Effector memory CD8-positive, alpha-beta T cell (primary cell): ENCODE data around the gene PPAT.
A peak's percentile ranks its signal among the peaks of the same experiment; 100 is the strongest.
"Not testable (repeated sequence)": the region's sequence is repeated elsewhere in the genome, so short reads cannot be mapped to it uniquely, and the experiment has no call there.

Experiments used
- ATAC-seq: fragments of 150-1000 bp; cut with Tn5 transposase; replicated peaks from 2 replicates; pipeline ENCODE4 v1.10.0; 2021; ENCODE audit warnings: mild to moderate bottlenecking, moderate library complexity
- DNase-seq, 3 experiments: peaks; one replicate each; pipeline ENCODE4 v3.0.0; 2021
- H3K27ac Mint-ChIP-seq, 2 donors: one replicate each; pipeline ENCODE4 v1.8.0; 2022; ENCODE audit warnings: mild to moderate bottlenecking in 2 of 2, mixed read lengths in 2 of 2, moderate library complexity in 2 of 2
- H3K27me3 Mint-ChIP-seq, 2 donors: one replicate each; pipeline ENCODE4 v1.8.0; 2022; ENCODE audit warnings: mixed read lengths in 2 of 2
- H3K36me3 Mint-ChIP-seq: one replicate; pipeline ENCODE4 v1.8.0; 2022; ENCODE audit warnings: mild to moderate bottlenecking, moderate library complexity, mixed read lengths; ENCODE audit not compliant: insufficient read depth
- H3K4me1 Mint-ChIP-seq, 2 donors: one replicate each; pipeline ENCODE4 v1.8.0; 2022; ENCODE audit warnings: low read depth in 2 of 2, mixed read lengths in 2 of 2
- H3K4me3 Mint-ChIP-seq, 2 donors: one replicate each; pipeline ENCODE4 v1.8.0; 2022; ENCODE audit warnings: mild to moderate bottlenecking in 2 of 2, mixed read lengths in 2 of 2, moderate library complexity in 2 of 2
- H3K9me3 Mint-ChIP-seq, 2 donors: one replicate each; pipeline ENCODE4 v1.8.0; 2022; ENCODE audit warnings: mixed read lengths in 2 of 2

The PPAT gene

DNA sequence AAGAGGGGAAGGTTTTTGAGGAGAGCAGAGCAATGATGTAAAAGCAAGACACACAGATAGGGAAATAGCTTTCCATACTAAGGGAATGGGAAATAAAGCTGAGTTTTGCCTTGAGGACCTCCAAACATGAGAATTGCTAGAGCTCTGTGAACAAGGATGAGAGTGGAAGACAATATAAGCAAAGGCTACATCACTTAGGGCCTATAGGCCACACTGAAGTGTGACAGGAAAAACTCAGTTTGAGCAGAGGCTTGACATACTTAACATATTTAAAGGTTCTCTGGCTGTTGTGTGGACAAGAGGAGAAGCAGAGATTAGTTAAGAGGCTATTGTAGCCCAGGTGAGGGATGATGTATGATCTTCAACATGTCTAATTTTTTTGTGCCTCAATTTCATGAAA lies 26.7 kb upstream of the PPAT start:
- Mint-ChIP-seq H3K4me1 (peaks cover 19 to 34% of the 10 kb centered on the region in 2 donors), H3K9me3 (no peaks in the 10 kb centered on the region), H3K36me3 (peaks cover 30% of the 10 kb centered on the region), H3K4me3 (no peak overlapping the region), H3K27ac (no peak overlapping the region), H3K27me3 (no peaks in the 10 kb centered on the region)
- DNase-seq, result no peak
- no peak for ATAC-seq

DNA sequence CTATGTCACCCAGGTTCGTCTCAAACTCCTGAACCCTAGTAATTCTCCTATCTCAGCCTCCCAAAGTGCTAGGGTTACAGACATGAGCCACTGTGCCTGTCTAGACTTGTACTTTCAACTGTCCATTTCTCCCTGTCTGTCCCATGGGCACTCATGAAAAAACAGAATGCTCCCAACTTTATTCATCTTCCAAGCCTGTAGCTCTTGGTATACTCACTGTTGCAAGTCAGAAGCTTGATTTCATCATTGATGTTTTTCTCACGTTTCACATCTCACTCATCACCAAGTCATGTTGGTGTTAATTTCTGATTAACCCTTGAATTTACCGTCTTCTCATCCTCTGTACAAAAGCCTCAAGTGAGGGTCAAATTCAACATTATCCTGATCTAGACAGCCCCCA lies 24.7 kb upstream of the PPAT start:
- Mint-ChIP-seq H3K4me3 (no peak overlapping the region), H3K27ac (no peak overlapping the region), H3K27me3 (no peaks in the 10 kb centered on the region), H3K36me3 (peaks cover 35% of the 10 kb centered on the region), H3K9me3 (no peaks in the 10 kb centered on the region), H3K4me1 (peaks cover 6 to 15% of the 10 kb centered on the region in 2 donors)
- DNase-seq (no peak), ATAC-seq (no peak)

DNA sequence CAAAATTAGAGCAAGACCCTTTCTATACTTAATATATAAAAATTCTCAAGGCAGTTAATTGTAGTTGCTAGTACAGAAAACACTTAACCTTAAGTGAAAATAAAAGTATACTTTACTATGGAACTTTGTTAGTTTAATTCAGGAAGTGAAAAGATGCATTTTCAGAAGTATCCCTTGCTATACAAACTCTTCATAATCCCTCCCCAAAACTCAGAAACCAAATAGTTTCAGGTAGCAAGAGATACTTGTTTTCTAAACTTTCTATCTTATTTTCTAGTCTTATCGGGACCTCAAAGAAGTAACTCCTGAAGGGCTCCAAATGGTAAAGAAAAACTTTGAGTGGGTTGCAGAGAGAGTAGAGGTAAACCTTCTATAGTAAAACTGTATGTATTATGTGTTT lies 14.9 kb upstream of the PPAT start:
- H3K4me3 Mint-ChIP-seq, result no peak overlapping the region
- DNase-seq, result no peak
- no peak overlapping the region for H3K27ac Mint-ChIP-seq
- H3K9me3 Mint-ChIP-seq, result no peaks in the 10 kb centered on the region
- H3K36me3 Mint-ChIP-seq, result peaks cover 31% of the 10 kb centered on the region
- H3K27me3 Mint-ChIP-seq, result no peaks in the 10 kb centered on the region
- no peaks in the 10 kb centered on the region for H3K4me1 Mint-ChIP-seq
- no peak for ATAC-seq

- H3K36me3 Mint-ChIP-seq, result peaks cover 24% of the 10 kb centered on the region
These were observed 14.1 kb upstream of the PPAT start for GRCh38 chr4:56449475-56449874.

GRCh38 chr4:56448301-56448700 lies 12.9 kb upstream of the PPAT start:
- Mint-ChIP-seq H3K36me3 (peaks cover 24% of the 10 kb centered on the region), H3K27me3 (no peaks in the 10 kb centered on the region), H3K27ac (peak overlapping the region in 1 of 2 donors; percentile 3), H3K9me3 (no peaks in the 10 kb centered on the region), H3K4me1 (no peaks in the 10 kb centered on the region), H3K4me3 (no peak overlapping the region)
- ATAC-seq, result no peak
- DNase-seq, result no peak

More at GRCh38 chr4:56449475-56449874, 14.1 kb upstream of the PPAT start:
- H3K27me3 Mint-ChIP-seq, H3K4me1 Mint-ChIP-seq, H3K9me3 Mint-ChIP-seq, H3K4me3 Mint-ChIP-seq, H3K27ac Mint-ChIP-seq, DNase-seq, ATAC-seq: not testable (repeated sequence)

GRCh38 chr4:56445699-56446098 lies 10.3 kb upstream of the PPAT start:
- peaks cover 20% of the 10 kb centered on the region for H3K36me3 Mint-ChIP-seq
- H3K27ac Mint-ChIP-seq, result peak overlapping the region in 1 of 2 donors; percentile 22
- no peaks in the 10 kb centered on the region for H3K4me1 Mint-ChIP-seq
- H3K4me3 Mint-ChIP-seq, result no peak overlapping the region
- H3K9me3 Mint-ChIP-seq, result no peaks in the 10 kb centered on the region
- no peak for DNase-seq
- ATAC-seq, result no peak
- no peaks in the 10 kb centered on the region for H3K27me3 Mint-ChIP-seq

GRCh38 chr4:56444719-56445118 lies 9.3 kb upstream of the PPAT start:
- Mint-ChIP-seq H3K4me3 (no peak overlapping the region), H3K4me1 (no peaks in the 10 kb centered on the region), H3K27ac (no peak overlapping the region), H3K27me3 (no peaks in the 10 kb centered on the region), H3K36me3 (peaks cover 16% of the 10 kb centered on the region), H3K9me3 (no peaks in the 10 kb centered on the region)
- DNase-seq, result no peak
- ATAC-seq, result no peak

DNA sequence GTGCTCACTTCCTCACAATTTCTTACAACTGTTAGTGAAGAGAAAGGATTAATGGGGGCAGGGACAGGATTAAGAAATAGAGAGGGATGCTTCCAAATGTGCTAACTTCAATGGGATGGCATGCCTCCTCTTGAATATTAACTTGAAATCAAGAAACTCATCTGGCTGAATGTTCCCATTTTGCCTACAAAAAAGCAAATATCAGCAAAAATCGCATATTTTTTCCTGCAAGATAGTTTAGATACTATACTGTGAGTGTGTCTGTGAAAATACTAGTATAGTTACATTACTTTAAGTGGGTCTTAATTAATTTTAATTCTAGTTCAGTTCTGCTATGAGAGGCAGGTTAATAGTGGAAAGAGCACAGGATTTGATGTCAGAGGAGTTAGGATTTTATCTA lies 5.6 kb upstream of the PPAT start:
- Mint-ChIP-seq H3K4me1 (peaks cover 14 to 17% of the 10 kb centered on the region in 2 donors), H3K36me3 (peaks cover 11% of the 10 kb centered on the region), H3K4me3 (no peak overlapping the region), H3K27ac (no peak overlapping the region), H3K9me3 (no peaks in the 10 kb centered on the region), H3K27me3 (no peaks in the 10 kb centered on the region)
- DNase-seq (no peak), ATAC-seq (no peak)

DNA sequence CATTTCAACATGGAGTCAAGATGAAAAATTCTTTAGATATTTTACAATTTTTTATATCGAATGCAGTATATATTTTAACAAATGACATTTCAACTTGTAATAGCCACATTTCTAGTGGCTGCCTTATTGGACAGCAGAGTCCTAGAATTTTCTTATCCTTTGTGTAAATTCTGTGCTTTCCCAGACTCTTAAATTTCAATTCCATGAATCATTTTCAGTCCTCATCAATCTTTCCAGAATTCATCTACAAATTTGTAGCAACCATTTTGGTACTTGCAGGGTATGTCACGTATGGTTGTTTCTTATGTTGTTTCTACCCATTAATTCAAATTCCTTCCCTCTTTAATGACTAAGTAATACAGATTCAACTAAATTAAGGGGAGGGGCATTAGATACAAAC lies 3.4 kb upstream of the PPAT start:
- Mint-ChIP-seq H3K36me3 (peaks cover 19% of the 10 kb centered on the region), H3K27me3 (no peaks in the 10 kb centered on the region), H3K4me3 (no peak overlapping the region), H3K27ac (no peak overlapping the region), H3K4me1 (peaks cover 21 to 26% of the 10 kb centered on the region in 2 donors), H3K9me3 (no peaks in the 10 kb centered on the region)
- DNase-seq, result no peak
- no peak for ATAC-seq

- Mint-ChIP-seq H3K36me3 (peaks cover 19% of the 10 kb centered on the region), H3K4me3 (peak overlapping the region; percentile 86 to 87), H3K9me3 (no peaks in the 10 kb centered on the region), H3K27ac (peak overlapping the region; percentile 77 to 80), H3K4me1 (peaks cover 22 to 29% of the 10 kb centered on the region in 2 donors), H3K27me3 (no peaks in the 10 kb centered on the region)
- DNase-seq (peak in 1 of 3 experiments; percentile 6), ATAC-seq (no peak)
These were observed 746 bp downstream of the PPAT start for GRCh38 chr4:56434599-56435139.

- H3K9me3 Mint-ChIP-seq, result no peaks in the 10 kb centered on the region
- no peak overlapping the region for H3K27ac Mint-ChIP-seq
- H3K27me3 Mint-ChIP-seq, result no peaks in the 10 kb centered on the region
- DNase-seq (no peak), ATAC-seq (no peak)
- H3K4me1 Mint-ChIP-seq, result peaks cover 22 to 32% of the 10 kb centered on the region in 2 donors
- H3K4me3 Mint-ChIP-seq, result peak overlapping the region in 1 of 2 donors; percentile 87
- H3K36me3 Mint-ChIP-seq, result peaks cover 19% of the 10 kb centered on the region
These were observed 2.1 kb downstream of the PPAT start for GRCh38 chr4:56433280-56433679.

DNA sequence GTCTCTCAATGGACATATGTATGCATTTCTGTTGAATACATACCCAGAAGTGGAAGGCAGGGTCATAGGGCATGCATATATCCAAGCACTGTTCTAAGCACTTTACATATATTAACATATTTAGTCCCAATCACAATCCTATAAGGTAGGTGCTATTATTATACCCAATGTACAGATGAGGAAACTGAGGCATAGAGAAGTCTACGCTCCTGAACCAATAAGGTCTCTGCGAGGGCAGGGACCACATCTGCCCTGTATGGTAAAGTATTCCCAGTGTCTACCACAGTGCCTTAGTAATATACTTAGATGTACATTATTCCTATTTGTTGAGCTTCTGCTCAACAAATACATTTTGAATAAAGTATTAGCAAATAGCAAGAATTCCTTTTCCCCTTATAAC lies 5.2 kb downstream of the PPAT start:
- ATAC-seq (no peak), DNase-seq (no peak)
- Mint-ChIP-seq H3K27ac (no peak overlapping the region), H3K4me1 (peaks cover 9 to 16% of the 10 kb centered on the region in 2 donors), H3K9me3 (no peaks in the 10 kb centered on the region), H3K36me3 (peaks cover 3% of the 10 kb centered on the region), H3K4me3 (no peak overlapping the region), H3K27me3 (no peaks in the 10 kb centered on the region)

GRCh38 chr4:56427179-56427578 lies 8.2 kb downstream of the PPAT start:
- Mint-ChIP-seq H3K27me3 (no peaks in the 10 kb centered on the region), H3K4me3 (no peak overlapping the region), H3K36me3 (no peaks in the 10 kb centered on the region), H3K27ac (no peak overlapping the region), H3K4me1 (peaks cover 0 to 3% of the 10 kb centered on the region in 2 donors), H3K9me3 (no peaks in the 10 kb centered on the region)
- DNase-seq, result no peak
- no peak for ATAC-seq

DNA sequence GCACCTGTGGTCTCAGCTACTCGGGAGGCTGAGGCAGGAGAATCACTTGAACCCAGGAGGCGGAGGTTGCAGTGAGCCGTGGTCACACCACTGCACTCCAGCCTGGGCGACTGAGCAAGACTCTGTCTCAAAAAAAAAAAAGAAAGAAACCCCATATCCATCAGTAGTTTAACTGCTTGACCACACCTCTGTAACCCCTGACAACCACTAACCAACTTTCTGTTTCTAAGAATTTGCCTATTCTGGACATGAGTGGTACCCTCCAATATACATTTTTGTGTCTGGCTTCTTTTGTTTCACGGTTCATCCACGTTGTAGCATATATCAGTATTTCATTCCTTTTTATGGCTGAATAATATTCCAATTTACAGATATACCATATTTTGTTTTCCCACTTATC lies 9.1 kb downstream of the PPAT start:
- Mint-ChIP-seq H3K27me3 (no peaks in the 10 kb centered on the region), H3K9me3 (no peaks in the 10 kb centered on the region), H3K27ac (no peak overlapping the region), H3K4me3 (no peak overlapping the region), H3K4me1 (peaks cover 0 to 3% of the 10 kb centered on the region in 2 donors), H3K36me3 (no peaks in the 10 kb centered on the region)
- ATAC-seq, result no peak
- no peak for DNase-seq

- Mint-ChIP-seq H3K36me3 (no peaks in the 10 kb centered on the region), H3K9me3 (no peaks in the 10 kb centered on the region), H3K27ac (no peak overlapping the region), H3K4me1 (peaks cover 0 to 3% of the 10 kb centered on the region in 2 donors), H3K27me3 (no peaks in the 10 kb centered on the region), H3K4me3 (no peak overlapping the region)
- ATAC-seq (no peak), DNase-seq (no peak)
These were observed 9.9 kb downstream of the PPAT start for GRCh38 chr4:56425518-56425917.
